Neural cell (in vitro differentiated cells): Measurements from ENCODE around the gene XBP1.

ENCODE experiments used
- CTCF ChIP-seq: fragments of 450-650 bp; IDR thresholded peaks from 2 replicates; pipeline ENCODE4 v1.5.1; 2014; ENCODE audit warnings: antibody characterized with exemption, mild to moderate bottlenecking, moderate library complexity; ENCODE audit not compliant: poor library complexity, severe bottlenecking
- RAD21 ChIP-seq: fragments of 450-650 bp; conservative IDR thresholded peaks from 2 replicates; pipeline ENCODE4 v1.6.1; 2014; ENCODE audit warnings: antibody characterized with exemption, mild to moderate bottlenecking, moderate library complexity
- REST ChIP-seq: IDR thresholded peaks from 2 replicates; pipeline ENCODE4 v1.6.1; 2012; ENCODE audit warnings: borderline replicate concordance
- SMC3 ChIP-seq: fragments of 450-650 bp; conservative IDR thresholded peaks from 2 replicates; pipeline ENCODE4 v1.6.1; 2014; ENCODE audit warnings: antibody characterized with exemption, mild to moderate bottlenecking, moderate library complexity; ENCODE audit not compliant: poor library complexity
- TAF1 ChIP-seq: IDR thresholded peaks from 2 replicates; pipeline ENCODE4 v1.6.1; 2012; ENCODE audit warnings: low read depth

- TF ChIP-seq CTCF (no peak), TAF1 (no peak), REST (no peak), RAD21 (no peak), SMC3 (no peak)
Measured at GRCh38 chr22:28791841-28792490, 8.4 kb downstream of the XBP1 start.
